ENCODE results near the gene SULT6B1.
A peak's percentile ranks its signal among the peaks of the same experiment; 100 is the strongest.

SULT6B1 gene

DNA sequence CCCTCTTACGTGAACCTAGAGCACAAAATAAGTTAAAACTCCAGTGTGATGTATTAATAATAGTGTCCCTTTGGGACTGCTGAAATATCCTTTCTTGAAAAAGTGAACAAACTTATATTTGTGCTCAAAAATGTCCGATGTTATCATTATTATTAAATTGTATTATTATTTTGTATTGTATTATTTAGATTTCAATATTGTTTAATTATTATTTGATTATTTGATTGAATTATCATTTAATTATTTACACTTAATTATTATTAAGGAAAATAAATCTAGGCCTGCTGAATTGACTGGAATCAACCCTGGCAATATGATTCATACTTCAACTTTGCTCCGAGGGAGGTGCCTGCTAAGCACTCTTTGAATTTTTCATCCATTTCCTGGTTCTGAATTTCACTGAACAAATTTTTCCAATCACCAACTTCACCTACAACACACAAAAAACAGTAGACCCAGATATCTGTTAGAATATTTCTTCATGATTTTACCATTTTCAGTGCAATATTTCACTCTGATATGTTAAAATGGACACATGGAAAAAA lies 20.8 kb downstream of the SULT6B1 start:
- Histone ChIP-seq H4K20me1 (no peaks in the 10 kb centered on the region), H3K9ac (peak overlapping the region in 1 of 11 experiments; percentile 5; a peak in 1 of 22 replicates), H3K4me3 (no peak overlapping the region), H3K4me1 (peaks cover 0 to 11% (median 6%) of the 10 kb centered on the region in 10 experiments; a peak in 15 of 20 replicates), H3K27me3 (no peaks in the 10 kb centered on the region), H3K27ac (peak overlapping the region in 5 of 11 experiments; percentile 8 to 36 (median 24); a peak in 3 of 22 replicates), H3K36me3 (no peaks in the 10 kb centered on the region), H3K9me3 (replicated peaks in 1 of 11) (peaks cover 25 to 31% (median 29%) of the 10 kb centered on the region in 11 experiments), H3K4me2 (peak overlapping the region in 8 of 11 experiments; percentile 9 to 65 (median 24); a peak in 14 of 22 replicates)
- TF ChIP-seq Cebpa-rat (IDR thresholded peaks at IDR 0.05), result no peak

DNA sequence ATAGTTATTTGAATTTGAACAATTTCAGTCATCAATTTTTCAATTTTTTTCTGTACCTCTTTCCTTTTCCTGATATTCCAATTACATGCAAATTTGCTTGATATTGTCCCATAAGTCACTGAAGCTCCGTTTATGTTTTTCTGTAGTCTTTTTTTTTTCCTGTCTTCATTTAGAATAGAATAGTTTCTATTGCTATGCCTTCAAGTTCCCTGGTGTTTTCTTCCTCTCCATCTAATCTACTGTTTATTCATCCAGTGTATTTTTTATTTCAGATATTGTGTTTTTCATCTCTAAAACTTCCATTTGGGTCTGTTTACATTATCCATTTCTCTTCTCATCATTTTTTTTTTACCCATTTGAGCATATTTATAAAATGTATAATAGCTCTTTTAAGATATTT lies 23.7 kb downstream of the SULT6B1 start:
- Histone ChIP-seq H3K4me3 (no peak overlapping the region), H3K4me1 (peaks cover 0 to 11% (median 6%) of the 10 kb centered on the region in 10 experiments; a peak in 15 of 20 replicates), H3K9me3 (replicated peaks in 1 of 11) (peaks cover 25 to 31% (median 29%) of the 10 kb centered on the region in 11 experiments), H4K20me1 (no peaks in the 10 kb centered on the region), H3K36me3 (no peaks in the 10 kb centered on the region), H3K4me2 (no peak overlapping the region), H3K27ac (no peak overlapping the region), H3K27me3 (no peaks in the 10 kb centered on the region), H3K9ac (no peak overlapping the region)
- TF ChIP-seq Cebpa-rat (IDR thresholded peaks at IDR 0.05), result no peak

DNA sequence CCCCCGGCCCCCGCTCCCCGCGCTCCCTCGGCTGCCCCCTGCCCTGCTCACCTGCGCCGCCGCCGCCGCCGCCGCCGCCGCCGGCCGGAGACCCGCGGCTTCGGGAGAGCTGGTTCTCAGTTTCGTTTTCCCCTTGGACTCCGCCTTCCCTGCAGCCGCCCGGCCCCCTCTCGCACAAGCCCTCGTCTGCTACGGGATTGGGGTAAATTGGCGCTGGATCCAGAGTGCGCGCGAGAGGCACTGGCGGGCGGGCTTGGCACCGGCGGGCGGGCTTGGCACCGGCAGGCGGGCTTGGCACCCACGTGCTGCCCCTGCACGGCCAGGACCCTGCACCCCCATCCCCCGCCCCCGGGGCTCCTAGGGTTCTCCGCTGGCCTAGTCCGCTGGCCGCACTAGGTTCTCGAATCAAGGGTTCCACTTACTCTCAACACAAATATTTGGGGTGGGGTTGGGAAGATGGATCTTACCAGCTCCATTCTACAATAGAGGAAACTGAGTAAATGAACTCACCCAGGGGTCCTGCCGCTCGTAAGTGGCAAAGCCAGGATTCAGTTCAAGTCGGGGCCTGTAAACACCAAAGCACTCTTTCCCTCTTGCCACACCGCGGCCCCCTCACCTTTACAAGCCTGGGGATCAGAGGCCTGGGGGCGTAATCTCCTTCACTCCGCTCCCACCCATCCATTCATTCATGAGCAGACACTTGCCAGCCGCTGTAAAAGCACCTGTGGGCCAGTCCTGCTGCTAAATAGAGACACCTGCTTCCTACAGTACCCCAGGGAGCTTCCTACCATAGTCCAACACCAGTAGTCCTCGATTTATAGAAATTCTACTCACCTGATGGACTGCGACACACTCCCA lies 31.4 kb downstream of the SULT6B1 start, which contains the start of gene EIF2AK2:
TSS of gene EIF2AK2 (minus strand) at position 124 of the 858 bp plus-strand sequence. CDS start 9,174 bp downstream, outside the sequence.
- Histone ChIP-seq H3K9ac (peak within 1 kb of the TSS; percentile 87 to 95 (median 92)), H3K27ac (peak within 1 kb of the TSS; percentile 78 to 91 (median 86)), H4K20me1 (peaks cover 0 to 12% (median 0%) of the 10 kb centered on the region in 11 experiments; a peak in 5 of 22 replicates), H3K4me2 (peak within 1 kb of the TSS; percentile 84 to 97 (median 94)), H3K4me1 (peaks cover 19 to 27% (median 24%) of the 10 kb centered on the region in 10 experiments), H3K9me3 (replicated peaks in 1 of 11) (peaks cover 0 to 21% (median 15%) of the 10 kb centered on the region in 11 experiments; a peak in 13 of 22 replicates), H3K36me3 (peaks cover 5 to 26% (median 20%) of the 10 kb centered on the region in 11 experiments; a peak in 20 of 22 replicates), H3K27me3 (no peaks in the 10 kb centered on the region), H3K4me3 (peak within 1 kb of the TSS; percentile 66 to 93 (median 84))
- TF ChIP-seq Cebpa-rat (IDR thresholded peaks at IDR 0.05), result no peak

DNA sequence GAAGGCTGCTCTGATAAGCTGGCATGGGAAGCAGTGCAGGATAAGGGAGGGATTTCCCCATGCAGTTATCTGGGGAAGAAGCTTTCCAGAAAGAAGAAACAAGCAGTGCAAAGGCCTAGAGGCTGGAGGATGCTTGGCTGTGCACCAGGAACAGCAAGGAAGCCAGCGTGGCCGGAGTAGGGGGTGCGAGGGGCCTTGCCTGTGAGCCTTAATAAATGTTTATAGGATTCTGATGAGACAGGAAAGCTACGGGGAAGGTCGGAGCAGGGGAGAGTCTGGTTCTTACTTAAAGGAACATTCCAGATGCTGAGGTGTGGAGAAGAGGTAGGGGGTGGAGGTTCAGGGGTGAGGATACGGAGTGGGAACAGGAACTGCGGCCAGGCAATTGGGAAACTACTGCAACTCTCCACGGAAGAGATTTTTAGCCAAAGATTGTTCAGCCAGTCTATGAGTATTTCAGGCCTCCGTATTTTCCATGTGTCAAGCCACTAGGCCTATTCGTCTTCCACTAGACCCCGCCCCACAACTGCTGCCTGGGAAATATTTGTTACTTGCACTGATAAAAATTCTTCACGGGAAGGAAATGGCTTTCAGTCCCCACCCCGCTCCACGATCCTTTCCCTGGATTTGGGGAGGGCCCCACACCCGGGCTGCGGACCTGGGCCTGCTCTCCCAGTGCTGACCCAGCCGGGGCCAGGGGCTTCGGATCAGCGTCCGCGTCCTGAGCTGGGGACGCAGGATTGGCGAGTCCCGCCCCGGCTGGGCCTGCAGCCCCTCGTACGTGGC lies 32.2 kb downstream of the SULT6B1 start:
- H4K20me1 ChIP-seq, result peaks cover 0 to 18% (median 6%) of the 10 kb centered on the region in 11 experiments; a peak in 5 of 22 replicates
- peak overlapping the region; percentile 66 to 93 (median 84) for H3K4me3 ChIP-seq
- H3K4me1 ChIP-seq, result peaks cover 19 to 27% (median 24%) of the 10 kb centered on the region in 10 experiments
- H3K27me3 ChIP-seq, result no peaks in the 10 kb centered on the region
- H3K9ac ChIP-seq, result peak overlapping the region; percentile 87 to 95 (median 92)
- H3K27ac ChIP-seq, result peak overlapping the region; percentile 78 to 91 (median 86)
- peaks cover 0 to 27% (median 16%) of the 10 kb centered on the region in 11 experiments; a peak in 14 of 22 replicates for H3K9me3 ChIP-seq (replicated peaks in 1 of 11)
- peaks cover 5 to 34% (median 26%) of the 10 kb centered on the region in 11 experiments; a peak in 20 of 22 replicates for H3K36me3 ChIP-seq
- no peak for TF ChIP-seq Cebpa-rat (IDR thresholded peaks at IDR 0.05)
- peak overlapping the region; percentile 84 to 97 (median 94) for H3K4me2 ChIP-seq

DNA sequence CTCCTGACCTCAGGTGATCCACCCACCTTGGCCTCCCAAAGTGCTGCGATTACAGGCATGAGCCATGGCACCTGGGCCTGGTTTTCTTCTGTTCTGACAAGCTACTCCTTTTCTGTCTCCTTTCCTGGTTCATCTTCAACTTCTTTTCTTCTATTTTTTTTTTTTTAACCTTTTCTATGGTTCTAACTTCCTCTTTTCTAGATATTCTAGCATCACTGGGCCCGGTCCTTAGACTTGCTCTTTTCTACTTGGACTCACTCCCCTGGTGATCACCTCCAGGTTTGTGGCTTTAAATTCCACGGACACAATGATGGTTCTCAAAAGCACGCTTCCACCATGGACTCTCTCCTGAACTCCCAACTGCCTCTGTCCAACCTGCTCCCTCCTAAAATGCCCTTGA lies 33.7 kb downstream of the SULT6B1 start:
- H3K27me3 ChIP-seq, result no peaks in the 10 kb centered on the region
- peaks cover 0 to 31% (median 7%) of the 10 kb centered on the region in 11 experiments; a peak in 8 of 22 replicates for H4K20me1 ChIP-seq
- H3K36me3 ChIP-seq, result peaks cover 5 to 38% (median 27%) of the 10 kb centered on the region in 11 experiments; a peak in 20 of 22 replicates
- peaks cover 0 to 27% (median 16%) of the 10 kb centered on the region in 11 experiments; a peak in 14 of 22 replicates for H3K9me3 ChIP-seq (replicated peaks in 1 of 11)
- peaks cover 19 to 30% (median 25%) of the 10 kb centered on the region in 10 experiments for H3K4me1 ChIP-seq
- no peak overlapping the region for H3K27ac ChIP-seq
- TF ChIP-seq Cebpa-rat (IDR thresholded peaks at IDR 0.05), result no peak
- H3K4me2 ChIP-seq, result peak overlapping the region in 10 of 11 experiments; percentile 84 to 97 (median 93); a peak in 19 of 22 replicates
- no peak overlapping the region for H3K9ac ChIP-seq
- H3K4me3 ChIP-seq, result no peak overlapping the region

DNA sequence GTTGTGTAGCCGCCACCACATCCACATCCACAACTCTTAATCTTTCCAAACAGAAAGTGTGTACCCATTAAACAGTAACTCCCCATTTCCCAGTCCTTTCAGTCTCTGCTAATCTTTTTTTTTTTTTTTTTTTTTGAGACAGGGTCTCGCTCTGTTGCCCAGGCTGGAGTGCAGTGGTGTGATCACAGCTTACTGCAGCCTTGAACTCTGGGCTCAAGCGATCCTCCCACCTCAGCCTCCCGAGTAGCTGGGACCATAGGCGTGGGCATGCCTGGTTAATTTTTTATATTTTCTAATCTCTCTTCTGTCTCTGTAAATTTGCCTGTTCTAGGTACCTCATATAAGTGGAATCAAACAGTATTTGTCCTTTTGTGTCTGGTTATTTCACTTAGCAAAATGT lies 35.2 kb downstream of the SULT6B1 start:
- H3K4me2 ChIP-seq, result no peak overlapping the region

DNA sequence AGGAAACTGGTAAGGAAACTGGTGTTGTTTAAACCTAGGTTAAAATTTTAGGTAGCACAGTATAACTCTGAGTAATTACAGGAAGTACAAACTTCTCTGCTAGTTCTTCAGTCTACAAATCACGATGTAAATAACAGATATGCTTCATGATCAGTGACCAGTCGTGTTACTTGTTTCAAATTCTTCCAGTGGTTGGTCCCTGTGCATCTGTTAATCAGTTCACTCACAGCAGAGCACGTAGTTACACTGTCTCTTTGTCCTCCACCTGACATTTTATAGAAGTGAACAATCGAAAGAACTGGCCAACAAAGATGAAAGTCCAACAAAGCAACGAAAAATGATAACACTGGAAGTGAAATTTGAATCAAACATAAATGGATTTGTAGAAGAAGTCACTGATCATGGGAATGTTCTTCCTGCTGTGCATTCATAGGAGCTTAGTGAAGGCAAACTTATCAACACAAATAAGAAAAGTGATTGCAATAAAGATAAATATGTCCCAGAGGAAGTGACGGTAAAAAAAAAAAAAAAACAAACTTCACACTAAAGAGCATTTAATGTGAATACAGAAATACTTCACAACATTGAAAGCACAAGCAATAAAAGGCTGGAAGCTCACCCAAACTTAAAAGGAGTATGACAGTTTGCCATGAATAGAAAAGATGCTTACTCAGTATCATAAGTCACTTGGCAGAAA lies 38.7 kb downstream of the SULT6B1 start:
- H3K9ac ChIP-seq, result no peak overlapping the region
- H3K4me2 ChIP-seq, result no peak overlapping the region
- no peaks in the 10 kb centered on the region for H3K27me3 ChIP-seq
- no peak overlapping the region for H3K27ac ChIP-seq
- H3K4me3 ChIP-seq, result no peak overlapping the region
- H3K36me3 ChIP-seq, result peaks cover 47 to 85% (median 70%) of the 10 kb centered on the region in 11 experiments
- TF ChIP-seq Cebpa-rat (IDR thresholded peaks at IDR 0.05), result no peak
- peaks cover 0 to 27% (median 16%) of the 10 kb centered on the region in 11 experiments; a peak in 14 of 22 replicates for H3K9me3 ChIP-seq (replicated peaks in 1 of 11)
- H4K20me1 ChIP-seq, result peaks cover 0 to 50% (median 6%) of the 10 kb centered on the region in 11 experiments; a peak in 8 of 22 replicates
- H3K4me1 ChIP-seq, result peaks cover 0 to 17% (median 4%) of the 10 kb centered on the region in 10 experiments; a peak in 14 of 20 replicates

More for the DNA sequence above, 35.2 kb downstream of the SULT6B1 start:
- Histone ChIP-seq H3K9me3 (replicated peaks in 1 of 11) (peaks cover 0 to 27% (median 16%) of the 10 kb centered on the region in 11 experiments; a peak in 14 of 22 replicates), H3K4me1 (peaks cover 19 to 33% (median 25%) of the 10 kb centered on the region in 10 experiments), H3K4me3 (no peak overlapping the region), H3K9ac (no peak overlapping the region), H3K36me3 (peaks cover 14 to 51% (median 37%) of the 10 kb centered on the region in 11 experiments), H3K27me3 (no peaks in the 10 kb centered on the region), H3K27ac (no peak overlapping the region), H4K20me1 (peaks cover 0 to 47% (median 10%) of the 10 kb centered on the region in 11 experiments; a peak in 8 of 22 replicates)
- no peak for TF ChIP-seq Cebpa-rat (IDR thresholded peaks at IDR 0.05)

Measured in BLaER1 treated with 17β-estradiol and CSF1 and Interleukin-3, amounts not matched to agents 10 nM and 100 nM (cell line).